Measurements from ENCODE around the gene BTG4.

- TF ChIP-seq POLR2A (IDR thresholded peaks at IDR 0.05) (no peak), CTCF (IDR thresholded peaks at IDR 0.05) (no peak)
Observed at GRCh38 chr11:111452146-111452545, 60.0 kb downstream of the BTG4 start.

Measured in thyroid gland (tissue), 4 donors.